ENCODE results near the gene PEG3.

Gene PEG3

DNA sequence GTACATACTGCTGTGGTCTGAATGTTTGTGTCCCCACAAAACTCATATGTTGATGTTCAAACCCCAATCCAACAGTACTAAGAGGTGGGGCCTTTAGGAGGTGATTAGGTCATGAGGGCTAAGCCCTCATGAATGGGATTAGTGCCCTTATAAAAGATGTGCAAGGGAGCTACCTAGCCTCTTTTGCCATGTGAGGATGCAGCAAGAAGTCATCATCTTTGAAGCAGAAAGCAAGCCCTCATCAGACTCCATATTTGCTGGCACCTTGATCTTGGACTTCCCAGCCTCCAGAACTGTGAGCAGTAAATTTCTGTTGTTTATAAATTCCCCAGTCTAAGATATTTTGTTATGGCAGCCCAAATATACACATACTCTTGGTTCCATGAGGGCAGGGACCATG lies 33.9 kb downstream of the PEG3 start:
- no peak for DNase-seq

All from inflammatory macrophage treated with lipopolysaccharide for 4 hours (primary cell).